ENCODE data around the gene LCN10. TPM values are rescaled to one million over a fixed set of nuclear protein-coding genes. Genes with fewer than 3 reads are reported as not detected.

LCN10 gene
- total and polyA plus RNA-seq, 2 donors (not counting 3 experiments of a cell fraction or from before 2014, with no cell fraction given) = not detected

GRCh38 chr9:136720898-136721338, 21.8 kb downstream of the LCN10 start:
- no peaks in the 10 kb centered on the region for H3K9me3 ChIP-seq (replicated peaks; ENCODE audit: control insufficient read depth, insufficient read depth, low read length)
- H3K9ac ChIP-seq (replicated peaks; ENCODE audit: extremely low read depth, insufficient read depth, low read length) = peak overlapping the region; percentile 27
- H3K4me2 ChIP-seq (ENCODE audit: insufficient read depth, low read length) = no peak overlapping the region
- ChIA-PET CTCF (interaction anchor here (1.4 kb wide), 1 partner anchor 27 kb away, joined by 3 read pairs; no protein-coding TSS in a partner anchor), POLR2A (interaction anchor here (0.5 to 3.6 kb wide), 3 partner anchors 7 to 83 kb away, joined by 3 to 20 read pairs (median 3); no protein-coding TSS in a partner anchor)
- H3K79me2 ChIP-seq (ENCODE audit: control insufficient read depth, insufficient read depth, low read length) = peaks cover 69% of the 10 kb centered on the region
- dilution Hi-C loops (cut with MboI; ENCODE audit: extremely low pct_ligation_motif_present, low sequenced_read_pairs) (no loop called here), intact Hi-C loops (cut with micrococcal nuclease) (loop anchor here (1.0 kb wide), 1 partner anchor 8 kb away; no protein-coding TSS in a partner anchor)
- no peak for DNase-seq (ENCODE audit: low read depth, low spot score)
- no peaks in the 10 kb centered on the region for H4K20me1 ChIP-seq (replicated peaks; ENCODE audit: control insufficient read depth, extremely low read depth, insufficient read depth, low read length)
- BruUV-seq (replicated peaks) = no TSS peak
- H3K4me3 ChIP-seq (replicated peaks in 1 of 3; ENCODE audit: insufficient read depth in 1 of 3, low read depth in 1 of 3, low read length in 3 of 3) = no peak overlapping the region
- H2AFZ ChIP-seq (ENCODE audit: low read depth, low read length) = no peak overlapping the region
- H3K9me1 ChIP-seq (replicated peaks; ENCODE audit: control insufficient read depth, extremely low read depth, insufficient read depth, low read length) = no peaks in the 10 kb centered on the region
- TF ChIP-seq CTCF (IDR thresholded peaks at IDR 0.05; ENCODE audit: extremely low read depth in 1 of 2, insufficient read depth in 1 of 2, low read depth in 1 of 2, low read length in 2 of 2) (no peak), MAX (IDR thresholded peaks at IDR 0.05; ENCODE audit: insufficient read depth, insufficient read length) (no peak), POLR2A (IDR thresholded peaks at IDR 0.05; ENCODE audit: low read depth, low read length) (no peak), MYC (IDR thresholded peaks at IDR 0.05; ENCODE audit: low read depth, low read length) (no peak), POLR2AphosphoS5 (IDR thresholded peaks at IDR 0.05; ENCODE audit: insufficient read depth, low read depth, low read length) (no peak), GATA2 (IDR thresholded peaks at IDR 0.05; ENCODE audit: insufficient read depth, insufficient read length, low read depth, low read length) (no peak), JUN (IDR thresholded peaks at IDR 0.05; ENCODE audit: borderline replicate concordance, insufficient read depth, insufficient read length, low read depth) (no peak), FOS (IDR thresholded peaks at IDR 0.05; ENCODE audit: borderline replicate concordance, insufficient read depth, low read length) (no peak), EZH2 (IDR thresholded peaks at IDR 0.05; ENCODE audit: borderline replicate concordance, low read depth, low read length, severe bottlenecking) (no peak)
- H3K4me1 ChIP-seq (ENCODE audit: control insufficient read depth, extremely low read depth, insufficient read depth, low read length) = peaks cover 63% of the 10 kb centered on the region
- no peaks in the 10 kb centered on the region for H3K27me3 ChIP-seq (ENCODE audit: control insufficient read depth in 2 of 2, insufficient read depth in 2 of 2, low read length in 2 of 2)
- no peak for FAIRE-seq
- peak overlapping the region; percentile 66 for H3K27ac ChIP-seq (ENCODE audit: insufficient read depth, low read depth, low read length)
- peaks cover 12 to 37% of the 10 kb centered on the region in 2 experiments for H3K36me3 ChIP-seq (ENCODE audit: control insufficient read depth in 2 of 2, extremely low read depth in 1 of 2, insufficient read depth in 2 of 2, low read length in 2 of 2)
